Epithelial cell of esophagus (primary cell): ENCODE results near the gene SIK3.
"Not testable (repeated sequence)": the region's sequence is repeated elsewhere in the genome, so short reads cannot be mapped to it uniquely, and the experiment has no call there.

Source experiments
- DNase-seq: peaks from one replicate; pipeline ENCODE4 v3.0.0; 2010; ENCODE audit warnings: low read depth
- H3K4me3 ChIP-seq: 2 replicates; pipeline ENCODE4 v1.5.1; 2011; ENCODE audit warnings: mild to moderate bottlenecking, low read length, control low read depth
- CTCF ChIP-seq: IDR thresholded peaks from 2 replicates; pipeline ENCODE4 v1.5.1; 2011; ENCODE audit warnings: low read depth, mild to moderate bottlenecking, low read length, control low read depth, inconsistent platforms; ENCODE audit not compliant: insufficient read depth; ENCODE audit errors: missing control alignments

The SIK3 gene

GRCh38 chr11:116838321-116839084, 259.7 kb downstream of the SIK3 start:
- DNase-seq, result no peak
- H3K4me3 ChIP-seq, result no peak overlapping the region
- no peak for TF ChIP-seq CTCF

GRCh38 chr11:116837231-116838091, 260.8 kb downstream of the SIK3 start, which contains the start of gene APOA1:
Gene APOA1, minus strand, starts transcription at chr11:116837622. Its CDS starts 235 bp downstream, at chr11:116837387.
- DNase-seq, result no peak
- H3K4me3 ChIP-seq, result no peak within 1 kb of the TSS
- no peak for TF ChIP-seq CTCF

- TF ChIP-seq CTCF, result no peak
- no peak for DNase-seq
- no peak overlapping the region for H3K4me3 ChIP-seq
Measured at GRCh38 chr11:116836632-116836991, 261.6 kb downstream of the SIK3 start.

- DNase-seq, result peak; percentile 87
- peak overlapping the region; percentile 24 for H3K4me3 ChIP-seq
- TF ChIP-seq CTCF, result peak; percentile 65
Measured at GRCh38 chr11:116835791-116836631, 262.2 kb downstream of the SIK3 start.

GRCh38 chr11:116835042-116835772, 263.0 kb downstream of the SIK3 start:
- no peak for DNase-seq
- H3K4me3 ChIP-seq, result no peak overlapping the region
- no peak for TF ChIP-seq CTCF

GRCh38 chr11:116834535-116835041, 263.6 kb downstream of the SIK3 start:
- not testable (repeated sequence) for DNase-seq, H3K4me3 ChIP-seq
